K562 (cell line): ENCODE measurements around the gene PRKG1. TPM values are rescaled to one million over a fixed set of nuclear protein-coding genes. Genes with fewer than 3 reads are reported as not detected.

Source experiments
- CBFB ChIP-seq: sonication (generic); formaldehyde crosslinking; IDR thresholded peaks from 2 replicates; pipeline ENCODE4 v1.4.0; 2020; ENCODE audit warnings: mild to moderate bottlenecking, missing genetic modification reagents
- E4F1 ChIP-seq: fragments of 250-450 bp; sonication (Bioruptor Pico); IDR thresholded peaks from 2 replicates; pipeline ENCODE4 v1.5.0; 2021; ENCODE audit warnings: mild to moderate bottlenecking, borderline replicate concordance
- FIP1L1 ChIP-seq: fragments of 200-400 bp; formaldehyde crosslinking; IDR thresholded peaks from 2 replicates; pipeline ENCODE4 v1.6.1; 2018; ENCODE audit warnings: mild to moderate bottlenecking, low read depth, low read length; ENCODE audit not compliant: poor library complexity, severe bottlenecking
- HDAC8 ChIP-seq: fragments of 450-650 bp; IDR thresholded peaks from 2 replicates; pipeline ENCODE4 v1.6.1; 2016; ENCODE audit warnings: mild to moderate bottlenecking, missing genetic modification characterization, moderate library complexity, missing compliant biosample characterization
- HIVEP1 ChIP-seq: fragments of 250-450 bp; sonication (Bioruptor Pico); IDR thresholded peaks from 2 replicates; pipeline ENCODE4 v1.4.0; 2020; ENCODE audit warnings: mild to moderate bottlenecking
- HMG20B ChIP-seq: fragments of 250-450 bp; sonication (Bioruptor Pico); IDR thresholded peaks from 2 replicates; pipeline ENCODE4 v1.5.0; 2021; ENCODE audit warnings: mild to moderate bottlenecking
- HOXB6 ChIP-seq: fragments of 250-450 bp; sonication (Bioruptor Pico); IDR thresholded peaks from 2 replicates; pipeline ENCODE4 v1.5.1; 2022; ENCODE audit warnings: mild to moderate bottlenecking, borderline replicate concordance
- KDM2B ChIP-seq: fragments of 250-450 bp; sonication (Bioruptor Pico); IDR thresholded peaks from 2 replicates; pipeline ENCODE4 v1.8.0; 2021; ENCODE audit warnings: mild to moderate bottlenecking, moderate library complexity
- LARP7 ChIP-seq: fragments of 450-650 bp; IDR thresholded peaks from 2 replicates; pipeline ENCODE4 v1.6.1; 2016
- NCOA1 ChIP-seq: fragments of 450-650 bp; IDR thresholded peaks from 2 replicates; pipeline ENCODE4 v1.6.1; 2016; ENCODE audit warnings: low read depth
- POLR2AphosphoS2 ChIP-seq: IDR thresholded peaks from 2 replicates; pipeline ENCODE4 v1.6.1; 2012; ENCODE audit warnings: low read length, improper control_type of control experiment
- PYGO2 ChIP-seq: fragments of 450-650 bp; IDR thresholded peaks from 2 replicates; pipeline ENCODE4 v1.6.1; 2016; ENCODE audit warnings: mild to moderate bottlenecking, missing genetic modification characterization, moderate library complexity, missing compliant biosample characterization
- SIX5 ChIP-seq, 2 experiments: IDR thresholded peaks; 2 replicates each; pipeline ENCODE4 v1.6.1; 2011; ENCODE audit warnings: low read length in 2 of 2, borderline replicate concordance in 1 of 2, low read depth in 1 of 2, mild to moderate bottlenecking in 1 of 2, moderate library complexity in 1 of 2; ENCODE audit not compliant: insufficient read depth in 1 of 2
- SP1 ChIP-seq: sonication (generic); formaldehyde crosslinking; IDR thresholded peaks from 2 replicates; pipeline ENCODE4 v1.8.1; 2022; ENCODE audit warnings: mild to moderate bottlenecking, missing genetic modification reagents
- ZKSCAN8 ChIP-seq: fragments of 200-800 bp; sonication (Bioruptor generic); IDR thresholded peaks from 2 replicates; pipeline ENCODE4 v1.6.1; 2016; ENCODE audit warnings: missing genetic modification characterization, missing compliant biosample characterization
- ZNF561 ChIP-seq: fragments of 450-650 bp; formaldehyde crosslinking; conservative IDR thresholded peaks from 2 replicates; pipeline ENCODE4 v1.4.0; 2020; ENCODE audit warnings: mild to moderate bottlenecking, moderate library complexity
- ZSCAN29 ChIP-seq: fragments of 450-650 bp; IDR thresholded peaks from 2 replicates; pipeline ENCODE4 v1.6.1; 2017
- polyA plus RNA-seq, 8 experiments: library from polyadenylated mRNA; depleted of rRNA in 4 of 8; stranded (reverse) in 5 of 8; unstranded in 3 of 8; fragments of >200 nt; fragmentation: Nextera tagmentation in 2 of 8; fragmentation: Illumina TruSeq in 1 of 8; extraction: Ambion mirVana in 2 of 8; extraction: Trizol in 1 of 8; gene quantifications; 2 replicates each; pipeline versions ENCODE4 v1.2.1 to v1.2.3, GENCODE V29; 2011 to 2014; ENCODE audit warnings: inconsistent platforms in 1 of 8, missing spikeins in 1 of 8
- total RNA-seq, 7 experiments: library from RNA; depleted of rRNA in 6 of 7; stranded (reverse); fragments of >200 nt in 6 of 7; fragmentation: Illumina TruSeq in 2 of 7; extraction: Trizol in 2 of 7; gene quantifications; 2 replicates each; pipeline versions ENCODE4 v1.2.1 to v1.2.3, GENCODE V29; 2011 to 2021; ENCODE audit warnings: low replicate concordance in 1 of 7
- TF ChIP-seq, protein P1 (sequence below), 2 experiments: fragments of 450-650 bp; IDR thresholded peaks; 2 replicates each; pipeline ENCODE4 v1.6.1; 2018; ENCODE audit warnings: mild to moderate bottlenecking in 2 of 2, low read depth in 1 of 2; ENCODE audit not compliant: partially characterized antibody in 2 of 2
- TF ChIP-seq, protein P2 (sequence below): sonication (generic); formaldehyde crosslinking; IDR thresholded peaks from 2 replicates; pipeline ENCODE4 v1.8.0; 2023; ENCODE audit warnings: mild to moderate bottlenecking, missing genetic modification reagents

Gene PRKG1
- total and polyA plus RNA-seq, 9 of the 15 experiments (the other 6 are each of a cell fraction or from before 2014, with no cell fraction given) = 0.22 TPM; not detected in 8

- TF ChIP-seq CBFB (no peak; the same call in 1 of the 2 replicates), NCOA1 (peak; percentile 99), E4F1 (CRISPR knock-in tag) (no peak), ZNF561 (CRISPR knock-in tag) (no peak), SIX5 (IDR thresholded peaks at IDR 0.05; ENCODE audit: borderline replicate concordance in 1 of 2, insufficient read depth in 1 of 2, low read depth in 1 of 2, low read length in 2 of 2) (peak; percentile 63 to 78; a peak in 3 of 4 replicates), HIVEP1 (CRISPR knock-in tag) (no peak), KDM2B (no peak), LARP7 (no peak), HDAC8 (tag) (peak; percentile 80), POLR2AphosphoS2 (peak; percentile 48; the same call in 1 of the 2 replicates), PYGO2 (tag) (no peak), HOXB6 (CRISPR knock-in tag) (no peak), ZKSCAN8 (CRISPR knock-in tag) (no peak), FIP1L1 (no peak), HMG20B (CRISPR knock-in tag) (no peak), ZSCAN29 (peak; percentile 87), SP1 (CRISPR knock-in tag) (peak; percentile 95)
- TF ChIP-seq, protein P1, sequence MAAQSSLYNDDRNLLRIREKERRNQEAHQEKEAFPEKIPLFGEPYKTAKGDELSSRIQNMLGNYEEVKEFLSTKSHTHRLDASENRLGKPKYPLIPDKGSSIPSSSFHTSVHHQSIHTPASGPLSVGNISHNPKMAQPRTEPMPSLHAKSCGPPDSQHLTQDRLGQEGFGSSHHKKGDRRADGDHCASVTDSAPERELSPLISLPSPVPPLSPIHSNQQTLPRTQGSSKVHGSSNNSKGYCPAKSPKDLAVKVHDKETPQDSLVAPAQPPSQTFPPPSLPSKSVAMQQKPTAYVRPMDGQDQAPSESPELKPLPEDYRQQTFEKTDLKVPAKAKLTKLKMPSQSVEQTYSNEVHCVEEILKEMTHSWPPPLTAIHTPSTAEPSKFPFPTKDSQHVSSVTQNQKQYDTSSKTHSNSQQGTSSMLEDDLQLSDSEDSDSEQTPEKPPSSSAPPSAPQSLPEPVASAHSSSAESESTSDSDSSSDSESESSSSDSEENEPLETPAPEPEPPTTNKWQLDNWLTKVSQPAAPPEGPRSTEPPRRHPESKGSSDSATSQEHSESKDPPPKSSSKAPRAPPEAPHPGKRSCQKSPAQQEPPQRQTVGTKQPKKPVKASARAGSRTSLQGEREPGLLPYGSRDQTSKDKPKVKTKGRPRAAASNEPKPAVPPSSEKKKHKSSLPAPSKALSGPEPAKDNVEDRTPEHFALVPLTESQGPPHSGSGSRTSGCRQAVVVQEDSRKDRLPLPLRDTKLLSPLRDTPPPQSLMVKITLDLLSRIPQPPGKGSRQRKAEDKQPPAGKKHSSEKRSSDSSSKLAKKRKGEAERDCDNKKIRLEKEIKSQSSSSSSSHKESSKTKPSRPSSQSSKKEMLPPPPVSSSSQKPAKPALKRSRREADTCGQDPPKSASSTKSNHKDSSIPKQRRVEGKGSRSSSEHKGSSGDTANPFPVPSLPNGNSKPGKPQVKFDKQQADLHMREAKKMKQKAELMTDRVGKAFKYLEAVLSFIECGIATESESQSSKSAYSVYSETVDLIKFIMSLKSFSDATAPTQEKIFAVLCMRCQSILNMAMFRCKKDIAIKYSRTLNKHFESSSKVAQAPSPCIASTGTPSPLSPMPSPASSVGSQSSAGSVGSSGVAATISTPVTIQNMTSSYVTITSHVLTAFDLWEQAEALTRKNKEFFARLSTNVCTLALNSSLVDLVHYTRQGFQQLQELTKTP (IDR thresholded peaks at IDR 0.05; ENCODE audit: low read depth in 1 of 2, partially characterized antibody in 2 of 2) = peak in 1 of 2 experiments; percentile 68
- TF ChIP-seq, protein P2, sequence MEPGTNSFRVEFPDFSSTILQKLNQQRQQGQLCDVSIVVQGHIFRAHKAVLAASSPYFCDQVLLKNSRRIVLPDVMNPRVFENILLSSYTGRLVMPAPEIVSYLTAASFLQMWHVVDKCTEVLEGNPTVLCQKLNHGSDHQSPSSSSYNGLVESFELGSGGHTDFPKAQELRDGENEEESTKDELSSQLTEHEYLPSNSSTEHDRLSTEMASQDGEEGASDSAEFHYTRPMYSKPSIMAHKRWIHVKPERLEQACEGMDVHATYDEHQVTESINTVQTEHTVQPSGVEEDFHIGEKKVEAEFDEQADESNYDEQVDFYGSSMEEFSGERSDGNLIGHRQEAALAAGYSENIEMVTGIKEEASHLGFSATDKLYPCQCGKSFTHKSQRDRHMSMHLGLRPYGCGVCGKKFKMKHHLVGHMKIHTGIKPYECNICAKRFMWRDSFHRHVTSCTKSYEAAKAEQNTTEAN (CRISPR knock-in tag) = peak; percentile 20; the same call in 1 of the 2 replicates
Measured at GRCh38 chr10:51699475-51700227, 625.4 kb downstream of the PRKG1 start, which contains the start of gene CSTF2T (continued).
